GM23338 (cell line): Measurements from ENCODE around the gene WNT10A.

ENCODE experiments used
- CTCF ChIP-seq, 2 experiments: fragments of 200-600 bp in 1 of 2; sonication (generic) in 1 of 2; conservative IDR thresholded peaks; 2 replicates each; pipeline versions ENCODE4 v1.5.1 to v1.6.1; 2016 to 2017; ENCODE audit warnings: antibody characterized with exemption in 2 of 2, low read depth in 2 of 2, mild to moderate bottlenecking in 2 of 2, moderate library complexity in 1 of 2
- EZH2 ChIP-seq: fragments of 200-600 bp; sonication (generic); IDR thresholded peaks from one replicate; pipeline ENCODE4 v1.8.0; 2017; ENCODE audit warnings: antibody characterized with exemption, mild to moderate bottlenecking, low read depth; ENCODE audit not compliant: unreplicated experiment
- EZH2phosphoT487 ChIP-seq: fragments of 200-600 bp; sonication (generic); IDR thresholded peaks from one replicate; pipeline ENCODE4 v1.8.1; 2018; ENCODE audit warnings: antibody characterized with exemption; ENCODE audit not compliant: unreplicated experiment
- JUNB ChIP-seq: IDR thresholded peaks from one replicate; pipeline ENCODE4 v1.6.1; 2016; ENCODE audit warnings: antibody characterized with exemption; ENCODE audit not compliant: unreplicated experiment
- NANOG ChIP-seq: IDR thresholded peaks from 2 replicates; pipeline ENCODE4 v1.6.1; 2016; ENCODE audit warnings: antibody characterized with exemption, borderline replicate concordance
- POLR2AphosphoS5 ChIP-seq: IDR thresholded peaks from 2 replicates; pipeline ENCODE4 v1.6.1; 2016; ENCODE audit warnings: antibody characterized with exemption, low read depth
- REST ChIP-seq: IDR thresholded peaks from one replicate; pipeline ENCODE4 v1.6.1; 2018; ENCODE audit warnings: antibody characterized with exemption; ENCODE audit not compliant: unreplicated experiment
- STAT1 ChIP-seq: IDR thresholded peaks from one replicate; pipeline ENCODE4 v1.6.1; 2016; ENCODE audit warnings: antibody characterized with exemption; ENCODE audit not compliant: unreplicated experiment

GRCh38 chr2:218910741-218911140 is 30.1 kb downstream of the WNT10A start:
- TF ChIP-seq CTCF (conservative IDR thresholded peaks at IDR 0.05; ENCODE audit: low read depth in 2 of 2) = no peak
- no peak for TF ChIP-seq EZH2phosphoT487
- TF ChIP-seq STAT1 = no peak
- TF ChIP-seq POLR2AphosphoS5 = no peak
- no peak for TF ChIP-seq REST
- no peak for TF ChIP-seq JUNB
- no peak for TF ChIP-seq EZH2
- no peak for TF ChIP-seq NANOG
